Measurements from ENCODE around the gene CELSR1. TPM values are rescaled to one million over a fixed set of nuclear protein-coding genes. Genes with fewer than 3 reads are reported as not detected.

CELSR1 gene
- total RNA-seq, 1 experiment from 2014 or later: 19.6 TPM

DNA sequence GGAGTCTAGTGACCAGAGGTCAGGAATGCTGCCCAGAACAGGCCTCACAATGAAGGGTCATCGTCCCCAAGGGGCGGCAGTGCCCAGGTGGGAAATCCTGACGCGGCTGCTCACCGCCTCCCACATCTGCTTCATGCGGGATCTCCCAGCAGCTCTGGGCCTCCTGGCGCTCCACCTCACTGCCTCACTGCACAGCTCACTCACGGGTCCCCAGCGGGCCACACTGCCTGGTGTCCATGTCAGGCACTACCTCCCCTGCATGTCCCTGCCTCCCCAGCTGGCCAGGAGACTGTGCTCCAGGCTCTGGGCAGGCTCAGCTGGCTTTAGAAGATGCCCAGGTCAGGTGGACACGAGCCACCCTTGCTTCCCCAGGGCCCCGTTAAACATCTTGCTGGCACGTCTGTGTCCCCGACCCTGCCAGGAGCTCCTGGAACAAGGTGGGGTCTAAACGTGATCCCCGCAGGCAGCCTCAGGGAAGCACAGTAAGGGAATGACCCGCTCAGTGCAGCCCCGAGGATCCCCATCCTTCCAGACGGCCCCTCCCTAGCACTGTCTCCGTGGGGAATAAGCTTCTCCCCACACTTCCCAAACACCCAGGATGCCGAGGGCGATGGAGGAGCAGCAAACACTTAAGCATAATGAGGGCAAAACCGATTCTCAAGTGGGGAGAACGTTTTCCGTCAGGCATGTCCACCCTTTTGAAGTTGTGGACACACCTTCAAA lies 108.7 kb downstream of the CELSR1 start:
- no TSS peak for BruUV-seq (replicated peaks)
- no peaks in the 10 kb centered on the region for H4K20me1 ChIP-seq (ENCODE audit: insufficient read depth)
- H3K9ac ChIP-seq (ENCODE audit: low read length): no peak overlapping the region
- DNase-seq (ENCODE audit: low read depth, low spot score) (no peak), ATAC-seq (no peak)
- TF ChIP-seq ZFX (IDR thresholded peaks at IDR 0.05) (no peak), EZH2 (IDR thresholded peaks at IDR 0.05) (no peak), POLR2AphosphoS5 (IDR thresholded peaks at IDR 0.05; ENCODE audit: low read depth, low read length) (no peak), ATF3 (IDR thresholded peaks at IDR 0.05) (no peak)
- no peaks in the 10 kb centered on the region for H3K27me3 ChIP-seq (ENCODE audit: insufficient read depth, low read length)
- 0 out of 4 replicates have a peak, but pooled peaks cover 0 to 5% of the 10 kb centered on the region in 2 experiments for H3K36me3 ChIP-seq (ENCODE audit: control insufficient read depth in 1 of 2, insufficient read depth in 2 of 2, low read length in 2 of 2)
- CTCF ChIA-PET: no interaction called here
- no peak overlapping the region for H3K4me2 ChIP-seq (ENCODE audit: low read length)
- H3K9me2 ChIP-seq (ENCODE audit: insufficient read depth): no peaks in the 10 kb centered on the region
- no peak overlapping the region for H3K4me3 ChIP-seq (replicated peaks in 1 of 2; ENCODE audit: low read depth in 1 of 2, low read length in 2 of 2)
- RAD21 ChIA-PET (ENCODE audit: low non-redundant PET in 1 of 2, low total read pairs in 2 of 2, uncharacterized antibody in 2 of 2, unreplicated experiment in 2 of 2): no interaction called here
- no peak overlapping the region for H3K27ac ChIP-seq (ENCODE audit: low read depth, low read length)
- POLR2A ChIA-PET: no interaction called here
- no peaks in the 10 kb centered on the region for H3K9me3 ChIP-seq (ENCODE audit: control insufficient read depth in 1 of 2, insufficient read depth in 1 of 2, low read depth in 1 of 2, low read length in 2 of 2)
- no peaks in the 10 kb centered on the region for H3K79me2 ChIP-seq (ENCODE audit: insufficient read depth, low read length)
- no peak overlapping the region for H2AFZ ChIP-seq (ENCODE audit: low read depth, low read length, poor library complexity, severe bottlenecking)
- H3K4me1 ChIP-seq (ENCODE audit: control insufficient read depth in 1 of 2, insufficient read depth in 2 of 2, low read length in 2 of 2): no peaks in the 10 kb centered on the region
- intact Hi-C loops (cut with micrococcal nuclease): no loop called here

DNA sequence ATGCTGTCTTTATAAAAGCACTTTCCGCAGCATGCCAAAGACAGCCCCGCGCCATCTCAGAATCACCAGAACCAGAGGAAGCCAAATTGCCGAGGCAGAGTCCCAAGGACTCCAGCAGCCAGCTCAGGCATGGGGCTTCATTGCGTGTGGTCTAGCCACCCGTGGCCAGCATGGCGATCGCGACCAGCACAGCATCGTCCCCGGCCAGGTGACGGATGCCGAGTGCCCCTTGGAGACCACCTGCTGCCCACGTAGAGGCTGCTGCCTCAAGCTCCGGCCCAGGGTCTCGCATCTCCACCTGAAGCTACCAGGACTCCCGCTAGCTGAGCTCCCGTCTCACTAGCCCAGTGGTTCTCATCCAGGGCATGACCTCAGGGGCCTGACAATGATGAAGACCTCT lies 109.2 kb downstream of the CELSR1 start:
- intact Hi-C loops (cut with micrococcal nuclease): no loop called here
- BruUV-seq (replicated peaks): no TSS peak
- Histone ChIP-seq H3K79me2 (ENCODE audit: insufficient read depth, low read length) (no peaks in the 10 kb centered on the region), H4K20me1 (ENCODE audit: insufficient read depth) (no peaks in the 10 kb centered on the region), H3K27ac (ENCODE audit: low read depth, low read length) (no peak overlapping the region), H2AFZ (ENCODE audit: low read depth, low read length, poor library complexity, severe bottlenecking) (no peak overlapping the region), H3K36me3 (ENCODE audit: control insufficient read depth in 1 of 2, insufficient read depth in 2 of 2, low read length in 2 of 2) (0 out of 4 replicates have a peak, but pooled peaks cover 0 to 5% of the 10 kb centered on the region in 2 experiments), H3K9me2 (ENCODE audit: insufficient read depth) (no peaks in the 10 kb centered on the region), H3K4me2 (ENCODE audit: low read length) (no peak overlapping the region), H3K27me3 (ENCODE audit: insufficient read depth, low read length) (no peaks in the 10 kb centered on the region), H3K4me1 (ENCODE audit: control insufficient read depth in 1 of 2, insufficient read depth in 2 of 2, low read length in 2 of 2) (no peaks in the 10 kb centered on the region), H3K9ac (ENCODE audit: low read length) (no peak overlapping the region), H3K9me3 (ENCODE audit: control insufficient read depth in 1 of 2, insufficient read depth in 1 of 2, low read depth in 1 of 2, low read length in 2 of 2) (no peaks in the 10 kb centered on the region), H3K4me3 (replicated peaks in 1 of 2; ENCODE audit: low read depth in 1 of 2, low read length in 2 of 2) (no peak overlapping the region)
- ChIA-PET CTCF (no interaction called here), POLR2A (no interaction called here), RAD21 (ENCODE audit: low non-redundant PET in 1 of 2, low total read pairs in 2 of 2, uncharacterized antibody in 2 of 2, unreplicated experiment in 2 of 2) (no interaction called here)
- no peak for DNase-seq (ENCODE audit: low read depth, low spot score)
- no peak for ATAC-seq
- TF ChIP-seq JUND (IDR thresholded peaks at IDR 0.05) (no peak), CEBPB (IDR thresholded peaks at IDR 0.05; ENCODE audit: low read depth) (no peak), SIN3A (IDR thresholded peaks at IDR 0.05; ENCODE audit: low read depth) (no peak), POLR2AphosphoS5 (IDR thresholded peaks at IDR 0.05; ENCODE audit: low read depth, low read length) (no peak), ATF3 (IDR thresholded peaks at IDR 0.05) (no peak), SRF (IDR thresholded peaks at IDR 0.05; ENCODE audit: low read depth) (no peak), ZNF274 (IDR thresholded peaks at IDR 0.05; ENCODE audit: low read depth, low read length) (no peak), TCF7L2 (IDR thresholded peaks at IDR 0.05; ENCODE audit: borderline replicate concordance, extremely low read depth, insufficient read depth, insufficient read length) (no peak), ZFX (IDR thresholded peaks at IDR 0.05) (no peak), ELF1 (IDR thresholded peaks at IDR 0.05; ENCODE audit: borderline replicate concordance, low read depth) (no peak), SP1 (IDR thresholded peaks at IDR 0.05; ENCODE audit: low read depth) (no peak)
- TF ChIP-seq, protein P1, sequence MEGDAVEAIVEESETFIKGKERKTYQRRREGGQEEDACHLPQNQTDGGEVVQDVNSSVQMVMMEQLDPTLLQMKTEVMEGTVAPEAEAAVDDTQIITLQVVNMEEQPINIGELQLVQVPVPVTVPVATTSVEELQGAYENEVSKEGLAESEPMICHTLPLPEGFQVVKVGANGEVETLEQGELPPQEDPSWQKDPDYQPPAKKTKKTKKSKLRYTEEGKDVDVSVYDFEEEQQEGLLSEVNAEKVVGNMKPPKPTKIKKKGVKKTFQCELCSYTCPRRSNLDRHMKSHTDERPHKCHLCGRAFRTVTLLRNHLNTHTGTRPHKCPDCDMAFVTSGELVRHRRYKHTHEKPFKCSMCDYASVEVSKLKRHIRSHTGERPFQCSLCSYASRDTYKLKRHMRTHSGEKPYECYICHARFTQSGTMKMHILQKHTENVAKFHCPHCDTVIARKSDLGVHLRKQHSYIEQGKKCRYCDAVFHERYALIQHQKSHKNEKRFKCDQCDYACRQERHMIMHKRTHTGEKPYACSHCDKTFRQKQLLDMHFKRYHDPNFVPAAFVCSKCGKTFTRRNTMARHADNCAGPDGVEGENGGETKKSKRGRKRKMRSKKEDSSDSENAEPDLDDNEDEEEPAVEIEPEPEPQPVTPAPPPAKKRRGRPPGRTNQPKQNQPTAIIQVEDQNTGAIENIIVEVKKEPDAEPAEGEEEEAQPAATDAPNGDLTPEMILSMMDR (IDR thresholded peaks at IDR 0.05 in 2 of 3, conservative IDR thresholded peaks at IDR 0.05 in 1 of 3; ENCODE audit: borderline replicate concordance in 1 of 3, insufficient read depth in 1 of 3, low read depth in 2 of 3, low read length in 2 of 3): no peak
- TF ChIP-seq, protein P2, sequence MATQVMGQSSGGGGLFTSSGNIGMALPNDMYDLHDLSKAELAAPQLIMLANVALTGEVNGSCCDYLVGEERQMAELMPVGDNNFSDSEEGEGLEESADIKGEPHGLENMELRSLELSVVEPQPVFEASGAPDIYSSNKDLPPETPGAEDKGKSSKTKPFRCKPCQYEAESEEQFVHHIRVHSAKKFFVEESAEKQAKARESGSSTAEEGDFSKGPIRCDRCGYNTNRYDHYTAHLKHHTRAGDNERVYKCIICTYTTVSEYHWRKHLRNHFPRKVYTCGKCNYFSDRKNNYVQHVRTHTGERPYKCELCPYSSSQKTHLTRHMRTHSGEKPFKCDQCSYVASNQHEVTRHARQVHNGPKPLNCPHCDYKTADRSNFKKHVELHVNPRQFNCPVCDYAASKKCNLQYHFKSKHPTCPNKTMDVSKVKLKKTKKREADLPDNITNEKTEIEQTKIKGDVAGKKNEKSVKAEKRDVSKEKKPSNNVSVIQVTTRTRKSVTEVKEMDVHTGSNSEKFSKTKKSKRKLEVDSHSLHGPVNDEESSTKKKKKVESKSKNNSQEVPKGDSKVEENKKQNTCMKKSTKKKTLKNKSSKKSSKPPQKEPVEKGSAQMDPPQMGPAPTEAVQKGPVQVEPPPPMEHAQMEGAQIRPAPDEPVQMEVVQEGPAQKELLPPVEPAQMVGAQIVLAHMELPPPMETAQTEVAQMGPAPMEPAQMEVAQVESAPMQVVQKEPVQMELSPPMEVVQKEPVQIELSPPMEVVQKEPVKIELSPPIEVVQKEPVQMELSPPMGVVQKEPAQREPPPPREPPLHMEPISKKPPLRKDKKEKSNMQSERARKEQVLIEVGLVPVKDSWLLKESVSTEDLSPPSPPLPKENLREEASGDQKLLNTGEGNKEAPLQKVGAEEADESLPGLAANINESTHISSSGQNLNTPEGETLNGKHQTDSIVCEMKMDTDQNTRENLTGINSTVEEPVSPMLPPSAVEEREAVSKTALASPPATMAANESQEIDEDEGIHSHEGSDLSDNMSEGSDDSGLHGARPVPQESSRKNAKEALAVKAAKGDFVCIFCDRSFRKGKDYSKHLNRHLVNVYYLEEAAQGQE (IDR thresholded peaks at IDR 0.05; ENCODE audit: low read depth): no peak
